Activated naive CD4-positive, alpha-beta T cell treated with anti-CD3 and anti-CD28 coated beads, Interleukin-2, amount 50 U/mL, for 16 hours (primary cell): Measurements from ENCODE around the gene CHCHD6.

Experiments used
- DNase-seq: peaks from one replicate; pipeline ENCODE4 v3.0.0-alpha.2; 2020

Gene CHCHD6

DNA sequence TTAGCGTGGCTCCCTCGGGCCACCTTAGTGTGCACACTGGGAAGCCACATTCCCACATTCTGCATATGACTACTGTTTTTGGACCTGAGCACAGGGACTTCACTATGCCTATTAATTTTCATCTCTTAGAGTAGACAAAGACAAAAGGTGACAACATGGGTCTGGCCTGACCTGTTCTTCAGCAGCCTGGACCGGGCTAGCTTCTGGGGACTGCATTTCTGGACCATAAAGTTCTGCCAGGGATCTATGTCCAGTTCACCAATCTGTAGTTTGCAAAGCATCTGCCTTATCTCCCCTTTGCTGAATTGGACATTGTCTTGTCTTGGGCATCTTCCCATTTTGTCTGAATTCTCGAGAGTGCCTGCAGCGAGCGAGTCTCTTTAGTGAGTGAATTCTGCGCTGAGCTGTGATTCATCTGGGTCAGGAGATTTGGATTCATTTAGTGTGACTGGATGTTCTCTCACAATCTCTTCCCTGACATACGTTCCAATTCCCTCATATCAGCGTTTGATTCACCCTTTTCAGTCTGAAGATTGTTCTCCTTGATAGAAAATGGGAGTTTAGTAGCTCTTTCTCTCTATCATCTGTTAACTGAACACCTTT lies 166.7 kb downstream of the CHCHD6 start:
- DNase-seq: no peak

DNA sequence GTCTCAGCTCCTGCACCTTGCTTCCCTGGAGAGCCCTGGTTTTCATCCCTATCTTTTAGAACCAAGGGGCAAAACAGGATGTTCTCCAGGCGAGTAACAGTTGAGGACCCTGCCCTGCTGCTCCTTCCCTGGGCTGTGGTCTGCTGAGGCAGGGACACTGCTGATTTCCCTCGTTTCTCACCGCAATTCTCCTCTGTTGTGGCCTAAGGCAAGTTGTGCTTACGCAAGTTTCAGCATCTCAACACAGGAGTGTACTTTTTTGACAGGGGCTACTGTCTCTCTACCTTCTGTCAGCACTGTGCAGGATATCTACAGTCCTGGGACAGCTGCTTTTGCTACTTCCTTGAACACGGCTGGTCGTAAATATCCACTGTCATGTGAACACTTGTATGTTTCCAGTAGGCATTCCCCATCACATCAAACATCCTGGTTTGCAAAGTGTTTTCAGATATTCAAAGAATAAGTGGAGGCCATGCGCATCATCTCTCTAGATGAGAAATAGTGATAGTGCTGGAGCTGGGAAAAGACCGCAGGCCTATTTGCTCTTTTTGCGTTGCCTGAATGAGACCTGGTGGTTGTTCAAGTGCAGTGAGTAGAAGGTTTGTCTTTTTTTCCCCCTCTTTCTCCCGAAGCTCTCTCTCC lies 168.8 kb downstream of the CHCHD6 start:
- DNase-seq: no peak

DNA sequence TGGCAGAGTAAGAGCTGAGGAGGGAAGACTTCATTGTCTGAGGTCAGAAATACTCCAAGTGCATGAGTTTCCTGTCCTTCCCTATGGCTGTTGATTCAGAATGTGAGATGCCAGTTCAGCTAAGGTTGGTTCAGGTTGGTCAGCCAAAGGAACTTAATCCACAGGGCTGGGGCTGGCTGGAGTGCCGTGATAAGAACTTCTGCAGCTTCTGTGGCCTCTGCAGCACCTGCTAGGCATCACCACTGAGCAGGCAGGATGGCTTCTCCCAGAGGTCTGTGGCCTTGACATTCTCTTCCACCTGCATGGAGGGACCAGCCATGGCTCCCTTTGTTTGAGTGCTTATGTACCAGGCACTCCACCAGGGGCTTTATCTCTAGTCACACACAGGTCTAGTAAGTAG lies 169.4 kb downstream of the CHCHD6 start:
- DNase-seq: no peak

DNA sequence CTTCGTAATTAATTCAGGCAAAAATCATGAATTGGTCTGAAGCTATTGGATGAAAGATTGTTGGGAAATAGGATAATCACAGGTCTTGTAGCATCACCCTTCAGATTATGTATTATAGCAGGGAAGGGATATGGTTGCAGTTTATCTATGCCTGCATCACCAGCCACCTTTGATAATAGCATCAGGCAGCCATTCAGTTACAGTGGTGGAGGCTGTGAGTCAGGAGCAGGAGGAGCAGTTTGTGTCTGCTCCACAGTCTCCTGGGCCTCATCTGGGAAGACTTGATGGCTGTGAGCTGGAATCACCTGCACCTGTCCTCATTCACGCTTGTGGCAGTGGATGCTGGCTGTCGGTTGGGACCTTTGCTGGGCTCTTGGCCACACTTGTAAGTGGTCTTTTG lies 174.6 kb downstream of the CHCHD6 start:
- DNase-seq: no peak

DNA sequence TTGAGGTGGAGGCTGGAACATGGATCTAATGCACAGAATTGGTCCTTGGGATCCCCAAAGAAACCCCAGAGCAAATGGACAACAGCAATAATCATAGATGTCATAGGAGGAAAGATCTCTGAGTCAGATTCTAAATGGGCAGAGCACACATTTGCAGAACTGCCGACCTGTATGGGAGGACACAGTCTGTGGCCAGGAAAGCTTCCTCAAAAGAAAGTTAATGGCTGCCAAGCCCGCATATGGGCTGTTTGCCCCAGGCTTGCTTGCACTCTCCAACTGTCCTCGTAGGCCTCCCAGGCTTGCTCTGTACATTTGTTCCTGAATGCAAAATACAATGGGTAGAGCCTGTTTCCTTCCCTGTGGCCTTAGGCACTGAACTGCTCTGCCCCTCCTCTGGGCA lies 176.9 kb downstream of the CHCHD6 start:
- DNase-seq: no peak

DNA sequence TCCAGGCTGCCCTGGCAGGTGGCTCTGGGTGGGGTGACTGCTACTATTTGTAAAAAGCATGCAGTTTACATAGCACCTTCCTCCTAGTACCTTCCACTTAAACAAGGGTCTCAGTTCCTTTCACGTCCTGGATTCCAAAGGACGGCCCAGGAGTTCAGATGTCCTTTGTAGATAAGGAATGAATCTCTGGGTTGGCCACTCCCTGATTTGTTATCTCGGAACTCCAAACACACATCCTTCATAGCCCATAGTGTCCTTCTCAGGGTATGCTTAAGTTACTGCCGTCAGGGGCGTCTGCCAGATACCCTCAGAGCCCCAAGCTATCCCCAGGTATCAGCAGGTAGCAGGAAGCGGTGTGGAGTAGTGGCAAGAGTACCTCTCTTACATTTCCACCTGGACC lies 177.8 kb downstream of the CHCHD6 start:
- DNase-seq: no peak

DNA sequence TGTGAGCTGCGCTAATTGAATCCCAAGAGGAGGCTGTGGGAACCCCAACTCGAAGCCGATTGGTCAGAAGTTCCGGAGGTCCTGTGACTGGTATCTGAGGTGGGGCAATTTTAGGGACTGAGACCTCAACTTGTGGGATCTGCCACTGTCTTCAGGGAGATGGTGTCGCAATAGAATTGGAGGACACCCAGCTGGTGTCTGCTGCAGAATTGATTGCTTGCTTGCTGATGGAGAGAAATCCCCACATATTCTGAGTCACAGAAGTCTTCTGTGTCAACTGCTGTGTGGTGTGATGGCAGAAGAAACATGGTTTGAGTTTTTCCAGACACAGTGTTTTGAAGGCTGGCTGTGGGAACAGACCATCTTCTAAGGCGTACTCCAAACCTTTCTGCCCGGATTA lies 179.2 kb downstream of the CHCHD6 start:
- DNase-seq: no peak

DNA sequence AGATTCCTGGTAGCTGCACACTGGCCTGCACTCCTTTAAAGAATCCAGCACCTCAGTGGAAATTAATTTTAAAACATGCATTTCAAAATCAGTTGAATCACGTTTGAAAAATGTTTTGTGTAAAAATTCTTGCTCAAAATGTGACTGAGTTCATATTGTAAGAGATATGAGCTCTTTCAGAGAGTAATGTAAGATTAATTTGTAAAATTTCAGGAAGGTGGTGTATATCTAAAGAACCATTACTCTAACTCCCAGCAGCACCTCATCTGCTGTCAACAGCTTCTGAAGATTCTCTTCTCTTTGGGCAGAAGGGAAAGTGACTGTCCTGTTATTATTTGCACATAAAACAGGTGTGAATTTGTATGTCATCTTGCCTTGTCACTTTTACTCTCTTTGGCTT lies 181.4 kb downstream of the CHCHD6 start:
- DNase-seq: no peak

DNA sequence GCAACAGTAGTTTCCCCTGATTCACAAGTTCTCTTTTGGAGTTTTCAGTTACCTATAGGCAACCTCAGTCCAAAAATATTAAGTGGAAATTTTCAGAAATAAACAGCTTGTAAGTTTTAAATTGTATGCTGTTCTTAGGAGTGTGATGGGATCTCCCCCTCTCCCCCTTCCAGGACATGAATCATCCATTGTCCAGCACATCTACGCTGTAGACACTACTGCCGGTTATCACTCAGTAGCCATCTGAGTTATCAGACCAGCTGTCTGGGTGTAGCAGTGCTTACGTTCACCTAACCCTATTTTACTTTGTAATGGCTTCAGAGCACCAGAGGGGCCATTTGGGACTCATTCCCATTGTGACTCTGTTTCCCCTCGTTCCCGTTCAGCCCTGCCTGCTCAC lies 182.2 kb downstream of the CHCHD6 start:
- no peak for DNase-seq

DNA sequence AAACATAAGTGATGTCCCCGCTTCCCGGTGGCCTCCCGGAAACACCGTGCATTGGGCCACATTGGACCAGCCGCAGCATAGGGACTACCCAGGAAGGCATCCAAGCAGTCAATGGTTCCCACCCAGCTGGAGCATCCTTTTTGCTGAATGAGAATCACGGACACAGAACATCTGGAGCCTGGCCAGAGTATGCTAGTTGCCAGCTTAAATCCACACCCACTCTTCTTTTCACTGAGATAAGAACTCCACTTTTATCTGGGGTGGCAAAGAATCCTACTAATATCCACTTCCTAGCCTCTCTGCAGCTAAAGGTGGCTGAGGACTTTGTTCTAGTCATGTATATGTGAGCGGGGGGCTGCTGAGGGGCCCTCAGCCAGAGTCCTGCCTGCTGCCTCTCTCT lies 183.6 kb downstream of the CHCHD6 start:
- DNase-seq: no peak

DNA sequence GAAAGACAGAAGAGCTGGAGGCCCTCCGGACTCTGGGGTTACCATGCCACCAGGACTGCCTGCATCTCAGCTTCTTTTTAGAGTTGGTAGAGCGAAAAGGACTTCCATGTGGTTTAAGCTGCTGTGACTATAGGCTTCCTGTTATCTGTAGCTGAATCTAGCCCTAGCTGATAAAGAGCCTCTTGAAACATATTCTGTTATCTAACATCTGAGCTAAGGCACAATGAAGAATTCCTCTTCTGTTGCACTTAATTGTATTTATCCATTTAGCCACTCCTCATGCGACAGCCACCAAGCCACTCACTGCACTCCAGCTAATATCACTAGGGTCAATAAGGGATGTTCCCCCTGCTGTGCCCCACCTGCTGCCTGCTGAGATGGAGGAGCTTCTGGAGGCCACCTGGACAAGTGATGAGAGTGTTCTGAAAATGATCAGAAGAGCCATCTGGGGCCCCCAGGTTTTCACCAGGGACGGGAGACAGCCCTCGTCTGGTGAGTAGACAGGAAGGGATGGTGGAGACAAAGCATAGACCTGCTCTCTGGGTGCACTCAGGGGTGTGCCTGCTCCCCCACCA lies 184.2 kb downstream of the CHCHD6 start:
- no peak for DNase-seq

DNA sequence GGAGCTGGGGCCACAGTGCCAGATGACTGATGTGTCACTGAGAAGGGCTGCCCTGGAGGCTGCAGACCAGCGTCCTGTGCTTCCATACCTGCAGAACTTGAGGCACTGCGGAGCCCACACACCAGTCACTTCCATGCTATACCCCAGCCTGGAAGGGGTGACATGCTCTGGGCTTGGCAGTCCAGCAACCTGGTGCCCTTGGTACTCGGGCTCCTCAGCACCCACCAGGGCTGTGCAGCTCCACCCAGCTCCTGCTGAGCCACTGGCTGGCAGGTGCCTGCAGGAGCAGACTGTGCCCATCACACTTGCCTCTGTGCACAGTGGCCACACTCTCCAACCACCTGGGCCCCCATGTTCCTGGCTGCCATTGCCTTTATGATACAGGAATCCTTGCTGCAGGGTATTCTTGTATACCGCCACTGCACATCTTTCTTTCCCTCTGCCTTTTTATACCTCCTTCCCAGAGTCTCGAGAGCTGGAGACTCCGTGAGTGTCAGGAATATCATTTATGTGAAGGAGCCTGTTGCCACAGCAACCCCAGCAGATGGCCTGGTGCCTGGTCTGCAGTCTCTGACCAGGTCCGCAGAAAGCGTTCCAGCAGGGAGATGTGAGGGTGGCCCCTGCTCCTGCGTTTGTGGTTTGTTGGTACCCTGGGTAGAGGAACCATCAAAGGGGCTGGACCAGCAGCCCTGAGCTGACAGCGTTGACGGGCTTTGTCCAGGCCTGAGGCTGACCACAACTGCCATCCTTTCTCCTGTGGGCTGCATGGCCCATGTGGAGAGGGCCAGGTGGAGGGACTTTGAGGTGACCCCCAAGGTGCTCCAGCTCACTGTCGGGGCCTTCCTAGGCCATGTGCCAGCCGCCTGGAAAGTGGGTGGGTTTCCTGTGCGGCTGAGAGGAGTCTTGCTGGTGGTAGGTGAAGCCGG lies 185.5 kb downstream of the CHCHD6 start:
- DNase-seq: no peak

DNA sequence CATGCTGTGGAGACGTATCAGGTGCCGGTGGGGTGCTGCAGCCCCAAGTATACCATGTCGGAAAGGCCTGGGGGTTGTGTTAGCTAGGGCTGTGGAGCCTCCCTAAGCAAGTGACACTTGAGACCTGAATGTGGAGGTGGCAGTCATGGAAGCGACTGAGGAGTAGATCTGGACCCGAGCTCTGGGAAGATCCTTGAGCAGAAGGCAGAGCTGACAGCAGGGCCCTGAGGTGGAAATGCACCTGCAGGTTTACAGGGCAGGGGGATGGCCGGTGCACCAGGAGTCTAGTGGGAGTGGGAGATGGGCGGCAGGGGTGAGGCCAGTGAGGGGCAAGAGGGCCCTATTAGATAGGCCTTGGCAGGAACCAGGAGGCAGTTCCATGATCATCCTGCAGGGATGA lies 187.1 kb downstream of the CHCHD6 start:
- DNase-seq: no peak

DNA sequence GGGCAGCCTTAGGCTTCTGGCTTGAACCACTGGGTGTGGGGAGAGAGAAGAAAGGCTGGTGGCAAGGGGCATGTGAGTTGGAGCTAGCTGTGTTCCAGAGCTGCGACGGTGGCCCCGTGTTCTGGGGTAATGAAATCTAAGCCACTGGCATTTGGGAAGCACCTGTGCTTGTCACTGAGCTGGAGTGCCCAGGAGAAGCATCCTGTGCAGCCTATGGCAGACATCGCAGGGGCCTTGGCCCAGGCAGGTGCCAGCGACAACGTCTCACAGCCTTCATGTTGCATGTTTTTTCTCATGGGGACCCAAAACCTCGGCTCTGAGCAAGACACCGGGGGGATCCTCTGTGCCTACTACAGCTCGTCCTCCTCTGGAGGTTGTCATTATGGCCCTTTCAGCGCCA lies 187.8 kb downstream of the CHCHD6 start:
- no peak for DNase-seq

DNA sequence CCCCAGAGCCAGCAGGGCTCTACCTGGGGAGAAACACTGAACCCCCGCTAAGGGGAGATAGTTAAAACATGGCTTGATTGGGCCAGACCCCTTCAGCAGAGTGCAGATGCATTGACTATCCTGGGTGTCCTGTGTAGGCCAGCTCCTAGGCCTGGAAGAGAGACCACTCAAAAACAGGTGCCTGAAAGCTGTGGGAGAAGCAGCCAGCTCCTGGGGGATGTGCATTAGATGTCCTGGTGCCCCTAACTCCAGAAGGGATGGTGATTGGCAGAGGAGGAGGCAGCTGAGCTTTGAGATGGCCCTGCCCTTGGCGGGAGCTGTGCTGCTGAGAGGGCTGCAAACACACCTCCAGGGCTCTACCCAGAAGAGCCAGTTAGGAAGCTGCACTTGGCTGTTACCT lies 189.6 kb downstream of the CHCHD6 start:
- DNase-seq: no peak

DNA sequence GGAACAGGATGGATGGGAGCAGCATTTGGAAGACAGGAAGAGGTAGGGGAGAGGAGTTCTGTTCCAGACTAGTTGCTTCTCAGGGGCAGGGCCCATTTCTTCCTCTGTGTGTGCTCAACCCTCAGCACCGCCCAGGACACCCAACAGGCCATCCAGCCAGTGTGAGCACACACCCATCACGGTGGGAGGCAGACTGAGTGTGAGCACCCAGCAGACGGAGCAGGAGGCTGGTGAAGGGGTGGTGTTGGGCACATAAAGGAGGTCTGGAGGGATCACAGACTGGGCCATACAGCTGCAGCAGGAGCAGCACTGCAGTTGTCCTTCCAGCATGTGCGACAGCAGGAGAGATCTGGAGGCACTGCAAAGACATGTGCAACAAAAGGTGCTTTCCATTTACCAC lies 190.4 kb downstream of the CHCHD6 start:
- DNase-seq: no peak

DNA sequence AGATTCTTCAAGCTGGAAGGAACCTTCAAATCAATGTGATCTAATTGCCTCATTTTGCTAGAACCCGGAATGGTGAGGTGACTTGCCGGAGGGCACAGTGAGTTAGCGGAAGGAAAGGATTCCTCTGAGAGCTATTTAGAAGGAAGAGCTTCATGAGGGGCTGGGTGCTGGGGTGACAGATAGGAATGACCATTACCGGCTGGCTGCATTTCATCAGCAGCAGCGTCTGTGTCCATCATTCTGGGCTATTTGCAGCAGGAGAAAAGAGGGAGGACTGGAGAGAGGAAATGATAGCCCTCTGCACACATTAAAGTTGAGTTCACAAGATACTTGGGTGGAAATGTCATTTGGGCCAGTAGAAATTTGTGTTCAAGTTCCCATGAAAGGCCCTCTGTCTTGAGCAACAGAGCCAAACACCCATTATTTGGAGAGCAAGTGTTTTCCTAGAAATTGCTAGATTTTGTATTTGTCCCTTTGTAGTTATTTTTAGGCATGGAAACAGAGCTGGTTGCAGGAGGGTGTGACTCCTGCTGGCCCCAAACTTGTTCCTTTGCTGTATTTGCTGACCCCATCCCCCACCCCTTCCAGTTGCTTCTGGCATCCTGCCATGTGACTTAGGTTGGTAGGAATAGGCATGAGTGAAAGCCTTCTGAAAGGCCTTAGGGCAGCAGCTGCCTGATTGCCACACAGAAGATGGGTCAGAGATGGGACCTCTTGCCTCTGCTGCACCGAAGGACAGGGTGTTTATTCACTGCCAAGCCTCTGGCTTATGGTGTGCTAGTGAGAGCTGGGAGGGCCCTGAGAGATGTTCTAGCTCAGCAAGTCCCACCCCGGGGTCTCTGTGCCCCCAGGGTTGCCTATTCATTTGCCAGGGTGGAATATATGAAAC lies 191.4 kb downstream of the CHCHD6 start:
- no peak for DNase-seq

DNA sequence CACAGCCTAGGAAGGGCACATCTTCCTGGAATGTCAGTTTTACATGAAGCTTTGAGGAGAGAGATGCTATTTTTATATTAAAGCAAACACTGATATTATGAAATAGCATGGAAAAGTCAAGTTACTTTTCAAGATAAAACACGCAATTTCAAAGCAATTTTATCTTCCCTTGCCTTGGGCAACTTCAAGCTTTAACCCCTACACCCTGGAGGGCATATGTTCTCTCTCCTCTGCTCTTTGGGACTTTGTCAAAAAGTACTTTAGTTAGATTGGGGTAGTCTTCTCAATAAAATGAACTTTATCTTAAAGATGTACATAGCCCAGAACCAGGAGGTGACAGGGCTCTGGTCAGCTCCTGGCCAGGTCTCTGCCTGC lies 192.0 kb downstream of the CHCHD6 start:
- DNase-seq: no peak

DNA sequence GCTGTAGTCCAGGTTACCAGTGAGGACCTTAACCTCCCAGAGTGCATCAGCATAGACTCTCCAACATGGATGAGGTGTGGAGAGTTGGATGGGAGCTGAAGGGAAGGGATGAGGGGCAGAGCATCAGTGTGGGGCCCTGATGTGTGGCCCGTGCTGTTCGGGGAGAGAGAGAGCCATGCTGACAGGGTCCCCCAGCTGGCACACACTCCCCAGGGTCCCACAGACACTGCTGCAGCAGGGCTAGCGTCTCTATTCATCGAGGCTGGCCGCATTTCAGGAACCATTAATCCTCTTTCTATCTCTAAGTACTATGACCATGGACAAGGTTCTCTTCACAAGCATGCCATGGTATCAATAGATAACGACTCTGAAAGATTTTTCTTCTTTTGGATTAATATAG lies 192.9 kb downstream of the CHCHD6 start:
- DNase-seq: no peak

DNA sequence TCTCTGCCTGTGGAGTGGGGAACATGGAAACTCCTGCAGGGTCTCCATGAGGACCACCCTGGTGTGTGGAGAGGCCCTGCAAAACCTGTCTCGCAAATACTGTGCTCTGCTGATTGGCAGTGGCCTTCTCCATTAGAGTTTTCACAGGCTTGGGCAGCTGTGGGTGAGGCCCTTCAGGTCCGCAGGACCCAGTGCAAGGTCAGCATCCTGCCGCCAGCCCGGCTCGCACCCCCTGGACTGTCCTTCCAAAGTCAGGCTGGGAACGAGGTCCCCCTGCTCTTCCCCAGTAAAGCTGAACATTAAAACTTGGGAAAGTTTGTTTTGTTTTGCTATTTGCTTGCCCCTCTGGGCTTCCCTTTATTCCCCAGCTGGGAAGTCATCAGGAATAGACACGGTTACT lies 193.9 kb downstream of the CHCHD6 start:
- no peak for DNase-seq

DNA sequence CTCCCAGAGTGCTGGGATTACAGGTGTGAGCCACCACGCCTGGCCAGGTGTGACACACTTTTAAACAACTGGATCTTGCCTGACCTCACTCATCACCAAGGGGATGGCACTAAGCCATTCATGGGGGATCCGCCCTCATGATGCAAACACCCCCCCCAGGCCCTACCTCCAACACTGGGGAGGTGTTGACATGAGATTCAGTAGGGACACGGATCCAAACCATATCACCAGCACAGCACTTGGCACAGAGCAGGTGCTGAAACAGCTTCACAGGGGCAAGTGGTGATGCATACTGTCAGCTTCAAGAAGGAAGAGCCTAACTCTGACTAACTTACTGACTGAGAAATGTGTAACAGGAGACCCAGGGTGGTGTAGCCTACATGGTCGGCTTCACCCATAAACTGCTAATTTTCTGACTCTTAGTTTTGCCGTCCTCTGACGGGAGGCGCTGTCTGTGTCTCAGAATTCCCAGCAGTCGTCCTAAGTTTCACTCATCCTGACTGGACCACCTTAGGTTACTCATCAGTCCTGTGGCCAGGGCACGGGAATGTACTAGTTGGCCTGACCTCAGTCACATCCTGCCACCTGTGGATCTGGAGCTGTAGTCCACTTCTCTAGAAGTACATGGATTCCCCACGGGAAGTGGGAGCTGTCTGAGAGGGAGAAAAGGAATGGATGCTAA lies 197.0 kb downstream of the CHCHD6 start:
- no peak for DNase-seq

DNA sequence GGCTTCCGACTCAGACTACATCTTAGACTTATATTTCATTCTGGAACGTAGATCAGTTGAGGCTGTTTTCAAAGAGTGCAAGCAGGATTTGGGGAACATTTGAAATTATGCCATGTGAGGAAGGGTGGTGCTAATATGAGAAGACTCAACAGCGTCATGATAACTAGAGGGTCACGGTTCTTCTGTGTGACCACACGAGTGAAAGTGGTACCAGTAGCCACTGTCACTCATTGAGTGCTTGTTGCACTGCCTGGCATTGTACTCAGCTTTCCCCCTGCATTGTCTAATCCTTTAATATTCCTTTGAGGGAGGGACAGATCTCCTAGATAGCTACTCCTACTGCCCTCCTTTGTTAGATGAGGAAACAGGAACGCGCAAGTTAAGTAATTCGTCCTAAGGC lies 197.6 kb downstream of the CHCHD6 start:
- no peak for DNase-seq
